ENCODE data around the gene VAT1L.

GRCh38 chr16:78024159-78024558 lies 235.8 kb downstream of the VAT1L start:
- TF ChIP-seq CTCF (IDR thresholded peaks at IDR 0.05) (no peak), POLR2A (IDR thresholded peaks at IDR 0.05) (no peak)

Measured in testis (tissue), 2 donors.